ENCODE measurements around the gene CPA5. TPM values are rescaled to one million over a fixed set of nuclear protein-coding genes. Genes with fewer than 3 reads are reported as not detected.
"Not testable (repeated sequence)": the region's sequence is repeated elsewhere in the genome, so short reads cannot be mapped to it uniquely, and the experiment has no call there.

Gene CPA5
- total RNA-seq, 6 experiments from 2014 or later, result not detected

DNA sequence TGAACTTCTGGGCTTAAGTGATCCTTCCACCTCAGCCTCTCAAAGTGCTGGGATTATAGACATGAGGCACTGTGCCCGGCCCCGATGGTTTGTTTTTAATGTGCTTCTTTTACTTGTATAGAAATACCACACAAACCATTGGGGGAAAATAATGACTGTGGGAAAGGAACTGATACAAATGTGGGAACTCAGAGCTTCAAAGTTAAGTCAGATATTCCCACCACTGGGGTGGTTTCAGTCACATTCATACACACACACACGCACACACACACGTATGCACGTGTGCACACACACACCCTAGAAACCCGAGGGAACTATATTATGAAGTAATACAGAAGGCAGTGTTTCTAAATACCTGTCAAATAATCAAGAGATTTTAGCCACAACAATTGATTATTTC is 34.6 kb upstream of the CPA5 start:
- no peak for ATAC-seq

DNA sequence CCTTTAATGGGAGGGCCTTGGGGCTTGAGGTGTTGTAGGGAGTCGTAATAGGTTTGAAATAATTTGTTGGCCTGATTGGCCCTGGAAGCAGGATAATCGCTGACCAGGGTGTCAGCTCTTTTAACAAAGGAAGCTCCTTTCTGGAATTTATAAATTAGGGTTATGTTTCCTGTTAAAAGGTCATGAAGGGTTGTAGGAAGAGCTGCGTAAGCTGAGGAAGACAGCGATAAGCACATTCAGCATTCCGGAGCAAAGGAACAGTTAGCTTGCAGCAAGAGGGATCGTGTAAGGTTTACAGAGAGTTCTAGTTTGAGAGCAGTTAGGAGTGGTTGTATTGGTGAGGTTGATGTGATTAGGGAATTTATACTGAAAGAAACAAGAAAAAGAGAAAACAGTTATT is 30.3 kb upstream of the CPA5 start:
- intact Hi-C loops (cut with DNase I), result no loop called here
- TF ChIP-seq POLR2A (IDR thresholded peaks at IDR 0.05), result no peak
- DNase-seq (no peak), ATAC-seq (peak; percentile 47 to 70 (median 60))
- Histone ChIP-seq H3K4me3 (no peak overlapping the region), H3K27ac (peak overlapping the region in 2 of 3 donors; percentile 18 to 56), H3K36me3 (no peaks in the 10 kb centered on the region), H3K9me3 (no peaks in the 10 kb centered on the region), H3K4me1 (no peaks in the 10 kb centered on the region), H3K27me3 (no peaks in the 10 kb centered on the region)
- 54% methylated on average over 6 of the region's 6 CpGs for WGBS (ENCODE audit: insufficient coverage, low coverage, low lambda C conversion rate, missing lambda C conversion rate)

More for the DNA sequence above, 34.6 kb upstream of the CPA5 start:
- 62% methylated on average over 6 of the region's 6 CpGs for WGBS (ENCODE audit: insufficient coverage, low coverage, low lambda C conversion rate, missing lambda C conversion rate)
- TF ChIP-seq, protein P1, sequence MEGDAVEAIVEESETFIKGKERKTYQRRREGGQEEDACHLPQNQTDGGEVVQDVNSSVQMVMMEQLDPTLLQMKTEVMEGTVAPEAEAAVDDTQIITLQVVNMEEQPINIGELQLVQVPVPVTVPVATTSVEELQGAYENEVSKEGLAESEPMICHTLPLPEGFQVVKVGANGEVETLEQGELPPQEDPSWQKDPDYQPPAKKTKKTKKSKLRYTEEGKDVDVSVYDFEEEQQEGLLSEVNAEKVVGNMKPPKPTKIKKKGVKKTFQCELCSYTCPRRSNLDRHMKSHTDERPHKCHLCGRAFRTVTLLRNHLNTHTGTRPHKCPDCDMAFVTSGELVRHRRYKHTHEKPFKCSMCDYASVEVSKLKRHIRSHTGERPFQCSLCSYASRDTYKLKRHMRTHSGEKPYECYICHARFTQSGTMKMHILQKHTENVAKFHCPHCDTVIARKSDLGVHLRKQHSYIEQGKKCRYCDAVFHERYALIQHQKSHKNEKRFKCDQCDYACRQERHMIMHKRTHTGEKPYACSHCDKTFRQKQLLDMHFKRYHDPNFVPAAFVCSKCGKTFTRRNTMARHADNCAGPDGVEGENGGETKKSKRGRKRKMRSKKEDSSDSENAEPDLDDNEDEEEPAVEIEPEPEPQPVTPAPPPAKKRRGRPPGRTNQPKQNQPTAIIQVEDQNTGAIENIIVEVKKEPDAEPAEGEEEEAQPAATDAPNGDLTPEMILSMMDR (IDR thresholded peaks at IDR 0.05), result no peak
- no peak for TF ChIP-seq POLR2A (IDR thresholded peaks at IDR 0.05)
- no peaks in the 10 kb centered on the region for H3K9me3 ChIP-seq
- H3K27me3 ChIP-seq, result no peaks in the 10 kb centered on the region
- H3K4me1 ChIP-seq, result no peaks in the 10 kb centered on the region
- intact Hi-C loops (cut with DNase I), result no loop called here
- H3K4me3 ChIP-seq, result no peak overlapping the region
- H3K36me3 ChIP-seq, result no peaks in the 10 kb centered on the region
- no peak for DNase-seq
- H3K27ac ChIP-seq, result no peak overlapping the region

DNA sequence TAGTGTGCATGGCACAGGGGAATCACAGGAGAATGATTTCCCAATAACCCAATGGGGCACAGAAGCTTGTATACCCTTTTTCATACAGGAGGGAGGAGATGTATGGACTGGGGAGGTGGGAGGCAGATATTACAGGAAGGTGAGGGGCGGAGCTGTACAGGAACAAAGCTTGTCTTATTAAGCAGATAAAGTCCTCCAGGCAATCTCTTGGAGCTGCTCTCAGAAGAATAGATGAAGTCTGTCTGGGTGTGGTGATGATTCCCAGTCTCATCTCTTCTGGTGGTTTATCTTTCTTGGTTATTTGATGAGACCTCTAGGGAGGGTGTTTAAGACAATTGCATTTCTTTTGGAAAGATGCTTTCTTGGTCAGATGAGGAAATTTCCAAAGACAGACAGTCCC is 25.1 kb upstream of the CPA5 start:
- DNase-seq (no peak), ATAC-seq (no peak)
- Histone ChIP-seq H3K4me3 (no peak overlapping the region), H3K4me1 (no peaks in the 10 kb centered on the region), H3K27me3 (no peaks in the 10 kb centered on the region), H3K27ac (no peak overlapping the region), H3K9me3 (no peaks in the 10 kb centered on the region), H3K36me3 (no peaks in the 10 kb centered on the region)
- no peak for TF ChIP-seq POLR2A (IDR thresholded peaks at IDR 0.05)
- TF ChIP-seq, protein P1 (IDR thresholded peaks at IDR 0.05), result no peak
- no CpG with 5 or more reads among the region's 1 CpG for WGBS (ENCODE audit: insufficient coverage, low coverage, low lambda C conversion rate, missing lambda C conversion rate)
- intact Hi-C loops (cut with DNase I), result no loop called here

DNA sequence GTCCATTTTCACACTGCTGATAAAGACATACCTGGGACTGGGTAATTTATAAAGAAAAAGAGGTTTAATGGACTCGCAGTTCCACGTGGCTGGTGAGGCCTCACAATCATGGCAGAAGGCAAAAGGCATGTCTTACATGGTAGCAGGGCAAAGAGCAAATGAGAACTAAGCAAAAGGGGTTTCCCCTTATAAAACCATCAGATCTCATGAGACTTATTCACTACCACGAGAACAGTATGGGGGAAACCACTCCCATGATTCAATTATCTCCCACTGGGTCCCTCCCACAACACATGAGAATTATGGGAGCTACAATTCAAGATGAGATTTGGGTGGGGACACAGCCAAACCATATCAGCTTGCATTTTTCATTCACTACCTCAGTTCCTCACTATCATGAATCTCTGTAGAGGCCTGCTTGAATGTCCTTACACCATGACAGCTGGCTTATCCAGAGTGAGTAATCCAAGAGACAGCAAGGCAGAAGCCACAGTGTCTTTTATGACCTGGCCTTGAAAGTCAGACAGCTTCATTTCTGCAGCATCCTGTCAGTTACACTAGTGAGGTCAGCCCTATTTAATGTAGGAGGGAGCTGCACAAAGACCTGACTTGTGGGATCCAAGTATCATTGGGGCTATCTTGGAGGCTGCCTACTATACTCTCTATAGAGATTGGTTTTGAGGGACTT is 22.9 kb upstream of the CPA5 start:
- 87% methylated on average over 3 of the region's 3 CpGs for WGBS (ENCODE audit: insufficient coverage, low coverage, low lambda C conversion rate, missing lambda C conversion rate)
- ATAC-seq, result not testable (repeated sequence)

DNA sequence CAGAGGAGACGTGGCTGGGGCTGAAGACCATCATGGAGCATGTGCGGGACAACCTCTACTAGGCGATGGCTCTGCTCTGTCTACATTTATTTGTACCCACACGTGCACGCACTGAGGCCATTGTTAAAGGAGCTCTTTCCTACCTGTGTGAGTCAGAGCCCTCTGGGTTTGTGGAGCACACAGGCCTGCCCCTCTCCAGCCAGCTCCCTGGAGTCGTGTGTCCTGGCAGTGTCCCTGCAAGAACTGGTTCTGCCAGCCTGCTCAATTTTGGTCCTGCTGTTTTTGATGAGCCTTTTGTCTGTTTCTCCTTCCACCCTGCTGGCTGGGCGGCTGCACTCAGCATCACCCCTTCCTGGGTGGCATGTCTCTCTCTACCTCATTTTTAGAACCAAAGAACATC is 22.0 kb upstream of the CPA5 start:
- Histone ChIP-seq H3K36me3 (no peaks in the 10 kb centered on the region), H3K4me1 (no peaks in the 10 kb centered on the region), H3K4me3 (no peak overlapping the region), H3K27me3 (no peaks in the 10 kb centered on the region), H3K9me3 (no peaks in the 10 kb centered on the region), H3K27ac (no peak overlapping the region)
- DNase-seq, result no peak
- ATAC-seq, result no peak
- intact Hi-C loops (cut with DNase I), result no loop called here
- TF ChIP-seq, protein P1 (IDR thresholded peaks at IDR 0.05), result no peak
- no peak for TF ChIP-seq POLR2A (IDR thresholded peaks at IDR 0.05)
- whole genome bisulfite sequencing (ENCODE audit: insufficient coverage, low coverage, low lambda C conversion rate, missing lambda C conversion rate), result 88% methylated on average over 6 of the region's 7 CpGs

More for the DNA sequence above, 22.9 kb upstream of the CPA5 start:
- H3K4me1 ChIP-seq; DNase-seq; H3K36me3 ChIP-seq; H3K27ac ChIP-seq; H3K9me3 ChIP-seq; H3K4me3 ChIP-seq; H3K27me3 ChIP-seq; intact Hi-C loops (cut with DNase I): not testable (repeated sequence)

Data from right lobe of liver (tissue), 6 donors.